ENCODE results near the gene PLA2G6.

- no peak for TF ChIP-seq CTCF (IDR thresholded peaks at IDR 0.05)
- TF ChIP-seq POLR2A (IDR thresholded peaks at IDR 0.05) = no peak
Measured at GRCh38 chr22:38142606-38143005, 39.0 kb downstream of the PLA2G6 start.
